Type B pancreatic cell (in vitro differentiated cells): ENCODE results near the gene DNAH10. TPM values are rescaled to one million over a fixed set of nuclear protein-coding genes. Genes with fewer than 3 reads are reported as not detected.

Source experiments
- DNase-seq: peaks from one replicate; pipeline ENCODE4 v3.0.0; 2021; ENCODE audit warnings: mixed read lengths; ENCODE audit not compliant: unreplicated experiment; ENCODE audit errors: extremely low spot score
- H3K27ac Mint-ChIP-seq: 2 replicates; pipeline ENCODE4 v1.8.0; 2021; ENCODE audit warnings: mild to moderate bottlenecking, mixed read lengths
- H3K27me3 Mint-ChIP-seq: 2 replicates; pipeline ENCODE4 v1.8.0; 2021; ENCODE audit warnings: mixed read lengths
- H3K36me3 Mint-ChIP-seq: 2 replicates; pipeline ENCODE4 v1.8.0; 2021; ENCODE audit warnings: mixed read lengths
- H3K4me1 Mint-ChIP-seq: one replicate; pipeline ENCODE4 v1.8.0; 2021; ENCODE audit warnings: mixed read lengths; ENCODE audit not compliant: unreplicated experiment
- H3K4me3 Mint-ChIP-seq: 2 replicates; pipeline ENCODE4 v1.8.0; 2021; ENCODE audit warnings: mild to moderate bottlenecking, mixed read lengths
- H3K9me3 Mint-ChIP-seq: 2 replicates; pipeline ENCODE4 v1.8.0; 2021; ENCODE audit warnings: mixed read lengths
- total RNA-seq: library from RNA; stranded (reverse); gene quantifications from 2 replicates; pipeline ENCODE4 v1.2.1, GENCODE V29; 2021; ENCODE audit warnings: low replicate concordance
- TF ChIP-seq, protein P1 (sequence below): fragments of 200-600 bp; sonication (generic); conservative IDR thresholded peaks from 2 replicates; pipeline ENCODE4 v1.5.0; 2021; ENCODE audit warnings: antibody characterized with exemption, mild to moderate bottlenecking

Gene DNAH10
- total RNA-seq, 1 donor from 2014 or later, result 0.56 TPM

DNA sequence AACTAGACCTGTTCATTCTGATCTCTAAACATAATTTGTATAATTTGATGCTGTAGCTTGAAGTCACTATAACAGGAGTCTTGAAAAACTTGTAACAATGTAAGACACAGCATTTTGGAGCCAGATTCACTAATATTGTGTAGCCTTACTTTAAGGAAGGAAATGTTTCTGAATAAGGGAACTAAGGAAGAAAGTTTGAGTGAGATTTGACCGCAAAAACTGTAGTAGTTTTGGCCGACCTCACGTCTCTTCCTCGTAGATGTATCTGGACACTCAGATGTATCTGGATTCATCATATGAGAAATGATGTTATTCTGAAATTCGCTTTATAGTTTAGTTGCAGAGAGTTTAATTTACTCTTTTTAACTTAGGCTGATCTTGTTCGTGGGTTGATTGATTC is 13.9 kb upstream of the DNAH10 start:
- no peaks in the 10 kb centered on the region for H3K9me3 Mint-ChIP-seq
- H3K4me3 Mint-ChIP-seq, result no peak overlapping the region
- no peak for DNase-seq
- no peaks in the 10 kb centered on the region for H3K27me3 Mint-ChIP-seq
- H3K36me3 Mint-ChIP-seq, result peaks cover 21% of the 10 kb centered on the region
- no peaks in the 10 kb centered on the region for H3K4me1 Mint-ChIP-seq
- TF ChIP-seq, protein P1, sequence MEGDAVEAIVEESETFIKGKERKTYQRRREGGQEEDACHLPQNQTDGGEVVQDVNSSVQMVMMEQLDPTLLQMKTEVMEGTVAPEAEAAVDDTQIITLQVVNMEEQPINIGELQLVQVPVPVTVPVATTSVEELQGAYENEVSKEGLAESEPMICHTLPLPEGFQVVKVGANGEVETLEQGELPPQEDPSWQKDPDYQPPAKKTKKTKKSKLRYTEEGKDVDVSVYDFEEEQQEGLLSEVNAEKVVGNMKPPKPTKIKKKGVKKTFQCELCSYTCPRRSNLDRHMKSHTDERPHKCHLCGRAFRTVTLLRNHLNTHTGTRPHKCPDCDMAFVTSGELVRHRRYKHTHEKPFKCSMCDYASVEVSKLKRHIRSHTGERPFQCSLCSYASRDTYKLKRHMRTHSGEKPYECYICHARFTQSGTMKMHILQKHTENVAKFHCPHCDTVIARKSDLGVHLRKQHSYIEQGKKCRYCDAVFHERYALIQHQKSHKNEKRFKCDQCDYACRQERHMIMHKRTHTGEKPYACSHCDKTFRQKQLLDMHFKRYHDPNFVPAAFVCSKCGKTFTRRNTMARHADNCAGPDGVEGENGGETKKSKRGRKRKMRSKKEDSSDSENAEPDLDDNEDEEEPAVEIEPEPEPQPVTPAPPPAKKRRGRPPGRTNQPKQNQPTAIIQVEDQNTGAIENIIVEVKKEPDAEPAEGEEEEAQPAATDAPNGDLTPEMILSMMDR, result no peak
- no peak overlapping the region for H3K27ac Mint-ChIP-seq

DNA sequence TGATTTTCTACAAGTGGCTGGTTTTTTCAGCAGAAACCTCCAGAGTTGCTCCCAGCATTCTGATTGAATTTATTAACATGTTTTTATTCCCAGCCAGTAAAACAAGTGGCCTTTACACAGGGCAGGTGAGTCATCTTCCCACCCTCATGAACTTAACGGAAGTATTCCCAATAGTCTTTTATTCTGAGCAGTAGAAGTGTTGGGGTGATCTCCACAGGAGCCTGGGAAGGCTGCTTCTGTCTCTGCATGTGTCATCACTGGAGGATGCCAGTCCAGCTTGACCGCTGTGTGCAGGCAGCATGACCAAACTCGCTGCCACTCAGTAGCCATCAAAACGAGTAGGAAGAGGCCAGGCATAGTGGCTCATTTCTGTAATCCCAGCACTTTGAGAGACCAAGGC is 13.4 kb upstream of the DNAH10 start:
- Mint-ChIP-seq H3K27ac (no peak overlapping the region), H3K4me3 (no peak overlapping the region), H3K9me3 (no peaks in the 10 kb centered on the region), H3K27me3 (no peaks in the 10 kb centered on the region), H3K4me1 (no peaks in the 10 kb centered on the region), H3K36me3 (peaks cover 21% of the 10 kb centered on the region)
- TF ChIP-seq, protein P1, result no peak
- peak; percentile 44 for DNase-seq

DNA sequence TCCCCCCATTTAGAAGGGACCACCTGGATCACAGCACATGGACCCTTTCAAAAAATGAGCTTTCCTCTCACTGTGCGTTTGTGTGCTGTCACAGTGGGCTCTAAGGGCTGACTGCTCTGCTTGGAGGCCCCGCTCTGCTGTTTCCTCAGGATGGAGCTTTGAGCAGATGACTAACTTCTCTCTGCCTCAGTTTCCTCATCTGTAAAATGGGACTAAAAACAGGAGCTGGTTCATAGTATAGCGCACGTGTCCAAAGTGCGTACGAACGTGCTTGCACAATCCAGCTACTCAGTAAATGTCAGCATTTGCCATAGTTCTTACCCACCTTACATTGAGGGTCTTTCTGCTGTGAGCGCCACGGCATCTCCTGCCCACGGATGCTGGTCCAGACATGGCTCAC is 12.7 kb upstream of the DNAH10 start:
- H3K4me3 Mint-ChIP-seq, result no peak overlapping the region
- H3K36me3 Mint-ChIP-seq, result peaks cover 22% of the 10 kb centered on the region
- H3K9me3 Mint-ChIP-seq, result no peaks in the 10 kb centered on the region
- no peak overlapping the region for H3K27ac Mint-ChIP-seq
- no peaks in the 10 kb centered on the region for H3K4me1 Mint-ChIP-seq
- no peaks in the 10 kb centered on the region for H3K27me3 Mint-ChIP-seq
- DNase-seq, result no peak
- TF ChIP-seq, protein P1, result no peak

DNA sequence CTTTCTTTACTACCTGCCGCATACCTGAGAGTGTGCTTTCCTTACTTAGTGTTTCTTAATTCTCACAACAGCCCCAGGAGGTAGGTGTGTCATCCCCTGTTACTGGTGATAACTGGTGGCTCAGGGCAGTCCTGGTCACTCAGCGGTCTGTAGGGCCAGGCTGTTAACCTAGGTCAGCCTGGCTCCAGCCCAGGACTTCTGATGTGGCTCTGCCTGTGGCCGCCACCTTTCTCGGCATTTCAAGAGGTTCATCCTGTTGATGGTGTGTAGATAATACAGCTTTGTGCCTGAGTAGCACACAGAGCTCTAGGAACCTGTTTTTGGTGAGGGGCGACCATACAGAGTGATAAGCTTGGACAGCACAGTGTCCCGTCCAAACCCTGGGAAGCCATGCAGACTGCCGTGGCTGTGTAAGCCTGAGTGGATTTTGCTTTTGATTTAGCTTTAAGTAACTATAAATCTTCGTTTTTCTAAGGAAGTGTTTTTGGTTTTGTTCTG is 11.9 kb upstream of the DNAH10 start:
- peaks cover 22% of the 10 kb centered on the region for H3K36me3 Mint-ChIP-seq
- H3K27ac Mint-ChIP-seq, result no peak overlapping the region
- TF ChIP-seq, protein P1, result no peak
- no peaks in the 10 kb centered on the region for H3K4me1 Mint-ChIP-seq
- H3K9me3 Mint-ChIP-seq, result no peaks in the 10 kb centered on the region
- H3K27me3 Mint-ChIP-seq, result no peaks in the 10 kb centered on the region
- H3K4me3 Mint-ChIP-seq, result no peak overlapping the region
- no peak for DNase-seq

DNA sequence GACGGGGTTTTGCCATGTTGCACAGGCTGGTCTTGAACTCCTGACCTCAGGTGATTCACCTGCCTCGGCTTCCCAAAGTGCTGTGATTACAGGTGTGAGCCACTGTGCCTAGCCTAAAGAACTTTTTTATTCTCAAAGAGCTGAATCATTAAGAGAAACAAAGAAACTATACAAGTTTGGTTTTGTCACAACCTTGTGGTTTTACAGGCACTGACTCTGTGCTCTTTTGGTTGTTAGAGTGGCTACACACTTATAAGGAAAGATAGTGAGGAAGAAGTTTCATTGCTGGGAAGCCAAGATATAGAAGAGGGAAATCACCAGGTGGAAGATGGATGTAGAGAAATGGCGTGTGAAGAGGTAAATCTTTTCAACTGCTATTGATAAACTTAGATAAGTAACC is 10.1 kb upstream of the DNAH10 start:
- Mint-ChIP-seq H3K27ac (no peak overlapping the region), H3K9me3 (no peaks in the 10 kb centered on the region), H3K4me1 (no peaks in the 10 kb centered on the region), H3K27me3 (no peaks in the 10 kb centered on the region), H3K36me3 (peaks cover 21% of the 10 kb centered on the region), H3K4me3 (no peak overlapping the region)
- no peak for DNase-seq
- TF ChIP-seq, protein P1, result no peak
